GM23248 (cell line): ENCODE data around the gene SLC44A5.

Experiments
- EZH2 ChIP-seq: fragments of 200-600 bp; sonication (generic); IDR thresholded peaks from 2 replicates; pipeline ENCODE4 v1.6.1; 2018; ENCODE audit warnings: antibody characterized with exemption, mild to moderate bottlenecking; ENCODE audit not compliant: insufficient read depth, poor library complexity, severe bottlenecking
- EZH2phosphoT487 ChIP-seq: fragments of 200-600 bp; sonication (generic); IDR thresholded peaks from 2 replicates; pipeline ENCODE4 v1.6.1; 2018; ENCODE audit warnings: antibody characterized with exemption, moderate library complexity, mild to moderate bottlenecking, low read depth; ENCODE audit not compliant: insufficient read depth

GRCh38 chr1:75589637-75590036 is 21.3 kb downstream of the SLC44A5 start:
- TF ChIP-seq EZH2 (no peak), EZH2phosphoT487 (no peak)
